RWPE2 (cell line): ENCODE data around the gene TSPAN2.
A peak's percentile ranks its signal among the peaks of the same experiment; 100 is the strongest.

Experiments
- ATAC-seq: fragments of 200-7000 bp; cut with Tn5 transposase; 3 replicates; pipeline ENCODE4 v1.9.1; 2021; ENCODE audit warnings: low read depth
- DNase-seq: peaks from one replicate; pipeline ENCODE4 v3.0.0-alpha.2; 2020; ENCODE audit warnings: low spot score
- H3K27ac ChIP-seq: fragments of 450-650 bp; 2 replicates; pipeline ENCODE4 v1.5.1; 2017; ENCODE audit warnings: mild to moderate bottlenecking; ENCODE audit not compliant: poor library complexity, severe bottlenecking
- H3K27me3 ChIP-seq: fragments of 250-450 bp; sonication (Bioruptor Pico); 2 replicates; pipeline ENCODE4 v1.5.1; 2021; ENCODE audit warnings: mild to moderate bottlenecking, moderate library complexity; ENCODE audit not compliant: insufficient read depth, poor library complexity, severe bottlenecking
- H3K36me3 ChIP-seq: fragments of 250-450 bp; sonication (Bioruptor Pico); 2 replicates; pipeline ENCODE4 v1.5.1; 2020; ENCODE audit warnings: low read depth, mild to moderate bottlenecking, moderate library complexity
- H3K4me1 ChIP-seq: fragments of 250-450 bp; sonication (Bioruptor Pico); 2 replicates; pipeline ENCODE4 v1.5.1; 2021; ENCODE audit warnings: mild to moderate bottlenecking, moderate library complexity; ENCODE audit not compliant: insufficient read depth, poor library complexity, severe bottlenecking
- H3K4me3 ChIP-seq: fragments of 250-450 bp; sonication (Bioruptor Pico); 2 replicates; pipeline ENCODE4 v1.5.1; 2021; ENCODE audit warnings: mild to moderate bottlenecking, moderate library complexity; ENCODE audit not compliant: severe bottlenecking
- H3K9me3 ChIP-seq: fragments of 250-450 bp; sonication (Bioruptor Pico); 2 replicates; pipeline ENCODE4 v1.5.1; 2021; ENCODE audit warnings: mild to moderate bottlenecking, moderate library complexity; ENCODE audit not compliant: severe bottlenecking
- CTCF ChIP-seq: fragments of 450-650 bp; IDR thresholded peaks from one replicate; pipeline ENCODE4 v1.5.1; 2017; ENCODE audit warnings: mild to moderate bottlenecking, moderate library complexity; ENCODE audit not compliant: poor library complexity, severe bottlenecking

Gene TSPAN2

GRCh38 chr1:115136106-115136505 lies 46.8 kb upstream of the TSPAN2 start:
- H3K36me3 ChIP-seq = no peaks in the 10 kb centered on the region
- peak overlapping the region; percentile 83 for H3K27ac ChIP-seq
- no peak for TF ChIP-seq CTCF
- no peaks in the 10 kb centered on the region for H3K27me3 ChIP-seq
- DNase-seq (no peak), ATAC-seq (peak; percentile 27; the same call in 2 of the 3 replicates)
- H3K4me3 ChIP-seq = no peak overlapping the region
- H3K9me3 ChIP-seq = no peaks in the 10 kb centered on the region
- peaks cover 40% of the 10 kb centered on the region for H3K4me1 ChIP-seq

GRCh38 chr1:115135681-115136080 lies 46.4 kb upstream of the TSPAN2 start:
- Histone ChIP-seq H3K27ac (peak overlapping the region; percentile 83), H3K4me3 (no peak overlapping the region), H3K27me3 (no peaks in the 10 kb centered on the region), H3K9me3 (no peaks in the 10 kb centered on the region), H3K36me3 (no peaks in the 10 kb centered on the region), H3K4me1 (peaks cover 40% of the 10 kb centered on the region)
- no peak for TF ChIP-seq CTCF
- ATAC-seq (peak; percentile 9; the same call in 1 of the 3 replicates), DNase-seq (no peak)

GRCh38 chr1:115134850-115135480 lies 45.7 kb upstream of the TSPAN2 start:
- Histone ChIP-seq H3K4me1 (peaks cover 40% of the 10 kb centered on the region), H3K9me3 (no peaks in the 10 kb centered on the region), H3K36me3 (no peaks in the 10 kb centered on the region), H3K27ac (peak overlapping the region; percentile 83), H3K4me3 (no peak overlapping the region), H3K27me3 (no peaks in the 10 kb centered on the region)
- DNase-seq (no peak), ATAC-seq (peak; percentile 66)
- TF ChIP-seq CTCF = peak; percentile 8

GRCh38 chr1:115134231-115134630 lies 44.9 kb upstream of the TSPAN2 start:
- TF ChIP-seq CTCF = no peak

GRCh38 chr1:115133440-115133839 lies 44.1 kb upstream of the TSPAN2 start:
- H3K4me3 ChIP-seq = no peak overlapping the region

More at GRCh38 chr1:115134231-115134630, 44.9 kb upstream of the TSPAN2 start:
- no peaks in the 10 kb centered on the region for H3K9me3 ChIP-seq
- H3K4me3 ChIP-seq = no peak overlapping the region
- H3K27ac ChIP-seq = peak overlapping the region; percentile 83
- H3K4me1 ChIP-seq = peaks cover 40% of the 10 kb centered on the region
- no peak for DNase-seq
- no peaks in the 10 kb centered on the region for H3K27me3 ChIP-seq
- no peak for ATAC-seq
- no peaks in the 10 kb centered on the region for H3K36me3 ChIP-seq

More at GRCh38 chr1:115133440-115133839, 44.1 kb upstream of the TSPAN2 start:
- Histone ChIP-seq H3K36me3 (no peaks in the 10 kb centered on the region), H3K4me1 (peaks cover 40% of the 10 kb centered on the region), H3K27ac (peak overlapping the region; percentile 83), H3K27me3 (no peaks in the 10 kb centered on the region), H3K9me3 (no peaks in the 10 kb centered on the region)
- DNase-seq (no peak), ATAC-seq (0 out of 3 replicates have a peak, but pooled peaks have one; percentile 20)
- no peak for TF ChIP-seq CTCF
